Heart left ventricle (tissue), 13 donors: ENCODE measurements around the gene UBE2QL1.

Source experiments
- CTCF ChIP-seq, 12 donors: fragments of 200-600 bp; sonication (generic) in 4 of 12; IDR thresholded peaks; one replicate each; pipeline versions ENCODE4 v1.5.0 to v1.8.0; 2018 to 2022; ENCODE audit warnings: antibody characterized with exemption in 12 of 12, mild to moderate bottlenecking in 5 of 12
- POLR2A ChIP-seq, 2 donors: fragments of 450-650 bp; IDR thresholded peaks; one replicate each; pipeline ENCODE4 v1.6.1; 2017; ENCODE audit warnings: antibody characterized with exemption in 2 of 2, mild to moderate bottlenecking in 2 of 2, moderate library complexity in 2 of 2
- donor health status: ischemic (EF 13 %, LVEDD 7.1; RV severe dilation, severe dysfunction).
- donor health status: DM: no; HTN: yes; CAD: no.
- donor health status: DM: no; HTN: no; CAD: no.
- donor health status: ischemic (EF 25% LVEDD 6.9; RV normal size, moderate dysfunction).
- donor health status: ischemic (EF 25% LVEDD 5.7; RV mildly dilated, moderate dysfunction).
- donor health status: ischemic (EF 35%, LVEDD 5.7; RV mildly dilated, moderate dysfunction).
- donor health status: nonischemic (EF 11% LVEDD 7.7; RV severe dilation, severe dysfunction).
- donor health status: DM: yes; HTN: yes; CAD: no.
- donor health status: PGD.
- donor health status: ischemic (EF 29% LVEDD 5.4; RV normal size, mild dysfunction).
- donor health status: nonischemic (EF 23%, LVEDD 6.1; RV moderate dilation, normal function).

DNA sequence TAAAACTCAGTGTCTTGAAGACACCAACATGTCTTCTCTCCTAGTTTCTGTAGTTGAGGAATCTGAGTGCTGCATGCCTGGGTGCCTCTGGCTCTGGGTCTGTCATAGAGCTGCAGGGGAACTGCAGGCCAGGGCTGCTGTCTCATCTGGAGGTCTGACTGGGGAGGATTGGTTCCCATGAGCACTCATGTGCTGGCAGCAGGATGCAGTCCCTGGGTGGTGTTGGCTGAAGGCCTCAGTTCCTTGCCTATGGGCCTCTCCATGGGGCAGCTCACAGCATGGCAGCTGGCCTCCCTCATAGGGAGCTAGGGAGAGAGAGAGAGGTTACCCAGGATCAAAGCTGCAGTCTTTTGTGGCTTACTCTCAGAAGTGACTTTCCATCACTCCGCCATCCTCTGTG lies 22.6 kb downstream of the UBE2QL1 start:
- no peak for TF ChIP-seq CTCF (IDR thresholded peaks at IDR 0.05)
- TF ChIP-seq POLR2A (IDR thresholded peaks at IDR 0.05) = no peak
